Stimulated activated CD4-positive, alpha-beta T cell treated with anti-CD3 and anti-CD28 coated beads, Interleukin-2, amount 100 ng/mL, for 24 hours (primary cell): ENCODE measurements around the gene YPEL1.

ENCODE experiments used
- DNase-seq, 2 donors: peaks; one replicate each; pipeline ENCODE4 v3.0.0-alpha.2; 2020

The YPEL1 gene

GRCh38 chr22:21652010-21652546 lies 83.5 kb downstream of the YPEL1 start:
- DNase-seq = peak; percentile 84 to 92

GRCh38 chr22:21651521-21652009 lies 84.0 kb downstream of the YPEL1 start:
- no peak for DNase-seq

GRCh38 chr22:21650823-21651520 lies 84.6 kb downstream of the YPEL1 start:
- DNase-seq = no peak

GRCh38 chr22:21650280-21650679 lies 85.3 kb downstream of the YPEL1 start:
- no peak for DNase-seq
